ENCODE results near the gene ZNF548.

Gene ZNF548

GRCh38 chr19:57441979-57442752 is 52.5 kb downstream of the ZNF548 start:
- DNase-seq (ENCODE audit: low read depth): no peak
- in situ Hi-C loops (cut with HindIII; ENCODE audit: low sequenced_read_pairs): no loop called here
- no peak overlapping the region for H3K4me3 ChIP-seq (ENCODE audit: low read depth, low read length)
- no peak for TF ChIP-seq CTCF (IDR thresholded peaks at IDR 0.05; ENCODE audit: low read depth, low read length, missing control alignments)

GRCh38 chr19:57443121-57443696 is 53.6 kb downstream of the ZNF548 start:
- in situ Hi-C loops (cut with HindIII; ENCODE audit: low sequenced_read_pairs): no loop called here
- H3K4me3 ChIP-seq (ENCODE audit: low read depth, low read length): no peak overlapping the region
- DNase-seq (ENCODE audit: low read depth): no peak
- TF ChIP-seq CTCF (IDR thresholded peaks at IDR 0.05; ENCODE audit: low read depth, low read length, missing control alignments): no peak

GRCh38 chr19:57452307-57452706 is 62.7 kb downstream of the ZNF548 start:
- TF ChIP-seq CTCF (IDR thresholded peaks at IDR 0.05; ENCODE audit: low read depth, low read length, missing control alignments): no peak
- H3K4me3 ChIP-seq (ENCODE audit: low read depth, low read length): no peak overlapping the region
- in situ Hi-C loops (cut with HindIII; ENCODE audit: low sequenced_read_pairs): no loop called here
- DNase-seq (ENCODE audit: low read depth): no peak
